HCT116 (cell line): ENCODE data around the gene FKBP1C. TPM values are rescaled to one million over a fixed set of nuclear protein-coding genes. Genes with fewer than 3 reads are reported as not detected.

Source experiments
- ATAC-seq: fragments of 200-7000 bp; cut with Tn5 transposase; 2 replicates; pipeline ENCODE4 v1.9.1; 2020; ENCODE audit warnings: mild to moderate bottlenecking, moderate library complexity
- BruUV-seq: library from RNA; stranded (reverse); fragments of 400-500 nt; replicated peaks from 2 replicates; lab custom pipeline; 2021; lab: Mats Ljungman, UMichigan
- CTCF ChIA-PET: fragments of 300-600 bp; sonication (Branson Sonifier 250); formaldehyde crosslinking; loops from one replicate; lab custom pipeline; 2021; ENCODE audit warnings: antibody characterized with exemption; lab: Charles Lee
- POLR2A ChIA-PET: fragments of 300-600, 350-600 bp; sonication (Branson Sonifier 250); formaldehyde crosslinking; loops from one replicate; lab custom pipeline; 2021; ENCODE audit warnings: antibody characterized with exemption; lab: Charles Lee
- RAD21 ChIA-PET, 2 experiments: fragments of 300-600 bp; sonication (Branson Sonifier 250); formaldehyde crosslinking; loops; one replicate each; lab custom pipeline; 2023; ENCODE audit warnings: low total read pairs in 2 of 2; ENCODE audit not compliant: uncharacterized antibody in 2 of 2, unreplicated experiment in 2 of 2, low non-redundant PET in 1 of 2; lab: Charles Lee
- DNase-seq: peaks from one replicate; pipeline ENCODE4 v3.0.0-alpha.2; 2010; ENCODE audit warnings: low read depth, low spot score
- H2AFZ ChIP-seq: fragments of 200-600 bp; shearing (Covaris generic), sonication (generic); 2 replicates; pipeline ENCODE4 v1.6.1; 2017; ENCODE audit warnings: low read depth, mixed run types, mixed read lengths, antibody characterized with exemption, low read length; ENCODE audit not compliant: poor library complexity, severe bottlenecking
- H3K27ac ChIP-seq: 2 replicates; pipeline ENCODE4 v1.5.1; 2012; ENCODE audit warnings: low read depth, low read length
- H3K27me3 ChIP-seq: fragments of 200-600 bp; sonication (generic); 2 replicates; pipeline ENCODE4 v1.6.1; 2016; ENCODE audit warnings: mixed run types, low read length, mixed read lengths; ENCODE audit not compliant: insufficient read depth
- H3K36me3 ChIP-seq, 2 experiments: fragments of 200-500 bp in 1 of 2; fragments of 200-600 bp in 1 of 2; sonication (Bioruptor generic) in 1 of 2; sonication (generic) in 1 of 2; 2 replicates each; pipeline versions ENCODE4 v1.5.1 to v1.6.1; 2014 to 2016; ENCODE audit warnings: low read length in 2 of 2, inconsistent platforms in 1 of 2, mixed read lengths in 1 of 2, mixed run types in 1 of 2; ENCODE audit not compliant: insufficient read depth in 2 of 2, control insufficient read depth in 1 of 2
- H3K4me1 ChIP-seq, 2 experiments: fragments of 200-600 bp in 1 of 2; sonication (generic) in 1 of 2; 2 replicates each; pipeline versions ENCODE4 v1.5.1 to v1.6.1; 2012 to 2017; ENCODE audit warnings: low read length in 2 of 2, inconsistent platforms in 1 of 2, mild to moderate bottlenecking in 1 of 2, mixed read lengths in 1 of 2, mixed run types in 1 of 2, moderate library complexity in 1 of 2; ENCODE audit not compliant: insufficient read depth in 2 of 2, control insufficient read depth in 1 of 2
- H3K4me2 ChIP-seq: fragments of 200-600 bp; sonication (generic); 2 replicates; pipeline ENCODE4 v1.6.1; 2017; ENCODE audit warnings: mixed run types, low read length, mixed read lengths
- H3K4me3 ChIP-seq, 2 experiments: fragments of 200-600 bp in 1 of 2; sonication (generic) in 1 of 2; replicated peaks in 1 of 2; 2 replicates each; pipeline ENCODE4 v1.5.1; 2011 to 2016; ENCODE audit warnings: low read length in 2 of 2, control low read depth in 1 of 2, low read depth in 1 of 2, mild to moderate bottlenecking in 1 of 2, mixed read lengths in 1 of 2, mixed run types in 1 of 2
- H3K79me2 ChIP-seq: fragments of 200-600 bp; sonication (generic); 2 replicates; pipeline ENCODE4 v1.6.1; 2017; ENCODE audit warnings: mild to moderate bottlenecking, mixed run types, low read length, moderate library complexity, mixed read lengths; ENCODE audit not compliant: insufficient read depth
- H3K9ac ChIP-seq: fragments of 200-600 bp; sonication (generic); 2 replicates; pipeline ENCODE4 v1.6.1; 2016; ENCODE audit warnings: low read length, mixed read lengths
- H3K9me2 ChIP-seq: fragments of 200-600 bp; sonication (generic), shearing (Covaris generic); 2 replicates; pipeline ENCODE4 v1.6.1; 2017; ENCODE audit warnings: mixed run types, mild to moderate bottlenecking, moderate library complexity; ENCODE audit not compliant: insufficient read depth
- H3K9me3 ChIP-seq, 2 experiments: fragments of 200-500 bp in 1 of 2; fragments of 200-600 bp in 1 of 2; sonication (Bioruptor generic) in 1 of 2; sonication (generic) in 1 of 2; 2 replicates each; pipeline ENCODE4 v1.6.1; 2014 to 2017; ENCODE audit warnings: low read length in 2 of 2, mixed read lengths in 2 of 2, inconsistent platforms in 1 of 2, low read depth in 1 of 2, mild to moderate bottlenecking in 1 of 2, mixed run types in 1 of 2, moderate library complexity in 1 of 2; ENCODE audit not compliant: control insufficient read depth in 1 of 2, insufficient read depth in 1 of 2
- H4K20me1 ChIP-seq: fragments of 200-600 bp; sonication (generic), shearing (Covaris generic); 2 replicates; pipeline ENCODE4 v1.6.1; 2017; ENCODE audit warnings: mixed run types, mild to moderate bottlenecking, moderate library complexity; ENCODE audit not compliant: insufficient read depth
- CBX3 ChIP-seq: IDR thresholded peaks from 2 replicates; pipeline ENCODE4 v1.6.1; 2012; ENCODE audit warnings: low read depth
- CEBPB ChIP-seq: IDR thresholded peaks from 2 replicates; pipeline ENCODE4 v1.6.1; 2012; ENCODE audit warnings: low read depth
- ELF1 ChIP-seq: IDR thresholded peaks from 2 replicates; pipeline ENCODE4 v1.6.1; 2012; ENCODE audit warnings: low read depth, borderline replicate concordance
- EZH2phosphoT487 ChIP-seq: fragments of 200-600 bp; IDR thresholded peaks from 2 replicates; pipeline ENCODE4 v1.6.1; 2018; ENCODE audit warnings: antibody characterized with exemption, borderline replicate concordance
- JUND ChIP-seq: IDR thresholded peaks from 2 replicates; pipeline ENCODE4 v1.6.1; 2012
- POLR2A ChIP-seq: IDR thresholded peaks from 2 replicates; pipeline ENCODE4 v1.7.0; 2011; ENCODE audit warnings: borderline replicate concordance; ENCODE audit not compliant: insufficient read depth, insufficient read length; ENCODE audit errors: extremely low read depth
- POLR2AphosphoS5 ChIP-seq: IDR thresholded peaks from 2 replicates; pipeline ENCODE4 v1.6.1; 2011; ENCODE audit warnings: mild to moderate bottlenecking, low read depth, low read length, moderate library complexity
- SRF ChIP-seq: IDR thresholded peaks from 2 replicates; pipeline ENCODE4 v1.6.1; 2012; ENCODE audit warnings: low read depth
- TCF7L2 ChIP-seq: IDR thresholded peaks from 2 replicates; pipeline ENCODE4 v1.7.0; 2011; ENCODE audit warnings: borderline replicate concordance, inconsistent platforms; ENCODE audit not compliant: insufficient read depth, insufficient read length; ENCODE audit errors: extremely low read depth
- YY1 ChIP-seq: IDR thresholded peaks from 2 replicates; pipeline ENCODE4 v1.6.1; 2011; ENCODE audit warnings: low read length, low read depth, moderate library complexity, mild to moderate bottlenecking; ENCODE audit not compliant: insufficient replicate concordance; ENCODE audit errors: extremely low read depth
- ZBTB33 ChIP-seq: IDR thresholded peaks from 2 replicates; pipeline ENCODE4 v1.6.1; 2011; ENCODE audit warnings: mild to moderate bottlenecking, low read length, moderate library complexity; ENCODE audit not compliant: insufficient replicate concordance; ENCODE audit errors: extremely low read depth
- ZFX ChIP-seq: fragments of 450-650 bp; IDR thresholded peaks from 2 replicates; pipeline ENCODE4 v1.6.1; 2017
- ZNF274 ChIP-seq: fragments of 200-500 bp; sonication (Bioruptor generic); IDR thresholded peaks from 2 replicates; pipeline ENCODE4 v1.6.1; 2014; ENCODE audit warnings: mild to moderate bottlenecking, low read depth, low read length, inconsistent platforms
- intact Hi-C: fragments of 100-400 bp; cut with micrococcal nuclease; formaldehyde crosslinking; loops from 2 replicates; pipeline ENCODE4 v1.10.0; 2022
- total RNA-seq: library from RNA; stranded (reverse); gene quantifications from one replicate; pipeline ENCODE4 v1.2.1, GENCODE V29; 2021; ENCODE audit not compliant: unreplicated experiment
- TF ChIP-seq, protein P1 (sequence below): IDR thresholded peaks from 2 replicates; pipeline ENCODE4 v1.6.1; 2012; ENCODE audit warnings: low read depth
- TF ChIP-seq, protein P2 (sequence below): IDR thresholded peaks from 2 replicates; pipeline ENCODE4 v1.6.1; 2012
- TF ChIP-seq, protein P3 (sequence below): IDR thresholded peaks from 2 replicates; pipeline ENCODE4 v1.6.1; 2012

The FKBP1C gene
- total RNA-seq, 1 experiment from 2014 or later: 1.6 TPM

GRCh38 chr6:63259153-63259552, 47.9 kb downstream of the FKBP1C start (continued):
- TF ChIP-seq, protein P1, sequence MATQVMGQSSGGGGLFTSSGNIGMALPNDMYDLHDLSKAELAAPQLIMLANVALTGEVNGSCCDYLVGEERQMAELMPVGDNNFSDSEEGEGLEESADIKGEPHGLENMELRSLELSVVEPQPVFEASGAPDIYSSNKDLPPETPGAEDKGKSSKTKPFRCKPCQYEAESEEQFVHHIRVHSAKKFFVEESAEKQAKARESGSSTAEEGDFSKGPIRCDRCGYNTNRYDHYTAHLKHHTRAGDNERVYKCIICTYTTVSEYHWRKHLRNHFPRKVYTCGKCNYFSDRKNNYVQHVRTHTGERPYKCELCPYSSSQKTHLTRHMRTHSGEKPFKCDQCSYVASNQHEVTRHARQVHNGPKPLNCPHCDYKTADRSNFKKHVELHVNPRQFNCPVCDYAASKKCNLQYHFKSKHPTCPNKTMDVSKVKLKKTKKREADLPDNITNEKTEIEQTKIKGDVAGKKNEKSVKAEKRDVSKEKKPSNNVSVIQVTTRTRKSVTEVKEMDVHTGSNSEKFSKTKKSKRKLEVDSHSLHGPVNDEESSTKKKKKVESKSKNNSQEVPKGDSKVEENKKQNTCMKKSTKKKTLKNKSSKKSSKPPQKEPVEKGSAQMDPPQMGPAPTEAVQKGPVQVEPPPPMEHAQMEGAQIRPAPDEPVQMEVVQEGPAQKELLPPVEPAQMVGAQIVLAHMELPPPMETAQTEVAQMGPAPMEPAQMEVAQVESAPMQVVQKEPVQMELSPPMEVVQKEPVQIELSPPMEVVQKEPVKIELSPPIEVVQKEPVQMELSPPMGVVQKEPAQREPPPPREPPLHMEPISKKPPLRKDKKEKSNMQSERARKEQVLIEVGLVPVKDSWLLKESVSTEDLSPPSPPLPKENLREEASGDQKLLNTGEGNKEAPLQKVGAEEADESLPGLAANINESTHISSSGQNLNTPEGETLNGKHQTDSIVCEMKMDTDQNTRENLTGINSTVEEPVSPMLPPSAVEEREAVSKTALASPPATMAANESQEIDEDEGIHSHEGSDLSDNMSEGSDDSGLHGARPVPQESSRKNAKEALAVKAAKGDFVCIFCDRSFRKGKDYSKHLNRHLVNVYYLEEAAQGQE: no peak
- TF ChIP-seq SRF: no peak
- no peak for TF ChIP-seq POLR2AphosphoS5

DNA sequence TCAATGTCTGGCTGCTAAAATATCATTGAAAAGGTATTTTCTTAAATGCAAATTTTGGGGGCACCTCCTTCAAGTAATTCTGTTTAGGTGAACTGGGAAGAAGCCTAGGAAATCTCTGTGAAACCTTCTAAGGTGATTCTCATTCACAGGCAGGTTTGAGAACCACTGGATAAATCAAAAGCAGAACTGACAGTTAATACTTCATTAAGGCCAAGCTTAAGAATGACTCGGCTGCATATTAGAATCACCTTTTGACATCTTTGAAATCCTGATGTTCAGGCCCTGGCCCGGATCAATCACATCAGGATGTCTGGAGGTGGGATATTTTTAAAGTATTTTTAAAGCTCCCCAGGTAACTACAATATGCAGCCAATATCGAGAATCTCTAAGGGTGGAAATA, 50.6 kb downstream of the FKBP1C start:
- H3K36me3 ChIP-seq: no peaks in the 10 kb centered on the region
- no peaks in the 10 kb centered on the region for H3K9me3 ChIP-seq
- no peak overlapping the region for H3K27ac ChIP-seq
- ChIA-PET RAD21 (no interaction called here), POLR2A (no interaction called here), CTCF (interaction anchor here (1.1 kb wide), 1 partner anchor 10 kb away, joined by 5 read pairs; no protein-coding TSS in a partner anchor)
- H3K27me3 ChIP-seq: no peaks in the 10 kb centered on the region
- no peak overlapping the region for H3K4me2 ChIP-seq
- no peaks in the 10 kb centered on the region for H3K4me1 ChIP-seq
- H2AFZ ChIP-seq: no peak overlapping the region
- no TSS peak for BruUV-seq
- no peak for DNase-seq
- TF ChIP-seq ELF1 (no peak), EZH2phosphoT487 (no peak), CBX3 (no peak), POLR2AphosphoS5 (no peak), ZFX (no peak), YY1 (no peak), ZBTB33 (no peak), ZNF274 (no peak), TCF7L2 (no peak), POLR2A (no peak), CEBPB (no peak), JUND (no peak)
- TF ChIP-seq, protein P2, sequence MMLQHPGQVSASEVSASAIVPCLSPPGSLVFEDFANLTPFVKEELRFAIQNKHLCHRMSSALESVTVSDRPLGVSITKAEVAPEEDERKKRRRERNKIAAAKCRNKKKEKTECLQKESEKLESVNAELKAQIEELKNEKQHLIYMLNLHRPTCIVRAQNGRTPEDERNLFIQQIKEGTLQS: no peak
- TF ChIP-seq, protein P3, sequence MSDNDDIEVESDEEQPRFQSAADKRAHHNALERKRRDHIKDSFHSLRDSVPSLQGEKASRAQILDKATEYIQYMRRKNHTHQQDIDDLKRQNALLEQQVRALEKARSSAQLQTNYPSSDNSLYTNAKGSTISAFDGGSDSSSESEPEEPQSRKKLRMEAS: no peak
- no peaks in the 10 kb centered on the region for H3K79me2 ChIP-seq
- intact Hi-C loops: no loop called here
- no peak overlapping the region for H3K9ac ChIP-seq
- H3K9me2 ChIP-seq: no peaks in the 10 kb centered on the region
- H4K20me1 ChIP-seq: no peaks in the 10 kb centered on the region
- ATAC-seq: no peak
- no peak overlapping the region for H3K4me3 ChIP-seq
